GM12878 (cell line): ENCODE measurements around the gene DLG1. TPM values are rescaled to one million over a fixed set of nuclear protein-coding genes. Genes with fewer than 3 reads are reported as not detected.

ENCODE experiments used
- ATAC-seq: fragments of 200-7000 bp; cut with Tn5 transposase; 3 replicates; pipeline ENCODE4 v1.9.1; 2020; ENCODE audit warnings: mild to moderate bottlenecking, moderate library complexity
- BruUV-seq: library from RNA; stranded (reverse); fragments of 400-500 nt; replicated peaks from 2 replicates; lab custom pipeline; 2021; lab: Mats Ljungman, UMichigan
- CTCF ChIA-PET: fragments of 300-600 bp; sonication (Branson Sonifier 250); formaldehyde crosslinking; extraction: SDS; loops from one replicate; lab custom pipeline; 2021; ENCODE audit warnings: inconsistent platforms; lab: Yijun Ruan, JAX
- POLR2A ChIA-PET: fragments of 350-600 bp; formaldehyde crosslinking; extraction: SDS; loops from one replicate; lab custom pipeline; 2021; ENCODE audit warnings: inconsistent platforms; lab: Charles Lee
- RAD21 ChIA-PET: fragments of 300-600 bp; sonication (Branson Sonifier 250); formaldehyde crosslinking; loops from one replicate; lab custom pipeline; 2023; ENCODE audit warnings: antibody characterized with exemption; ENCODE audit not compliant: unreplicated experiment; lab: Charles Lee
- SMC1A ChIA-PET: fragments of 300-600 bp; sonication (Branson Sonifier 250); formaldehyde crosslinking; loops from one replicate; lab custom pipeline; 2023; ENCODE audit not compliant: unreplicated experiment, uncharacterized antibody; lab: Charles Lee
- DNase-seq: peaks from one replicate; pipeline ENCODE4 v3.0.0-alpha.2; 2011; ENCODE audit warnings: low read depth, low spot score
- FAIRE-seq: peaks from 3 replicates; lab custom pipeline; 2011; peaks lifted over from hg19 to GRCh38; lab: Jason Lieb, UNC
- H2AFZ ChIP-seq: 2 replicates; pipeline ENCODE4 v1.6.0; 2011; ENCODE audit warnings: low read depth, low read length, control low read depth; ENCODE audit not compliant: control insufficient read depth
- H3K27ac ChIP-seq: 2 replicates; pipeline ENCODE4 v1.5.1; 2011; ENCODE audit warnings: control low read depth; ENCODE audit not compliant: control insufficient read depth, insufficient read depth
- H3K27me3 ChIP-seq, 2 experiments: replicated peaks in 1 of 2; 2 replicates each; pipeline versions ENCODE4 v1.6.0 to v1.6.1; 2011; ENCODE audit warnings: low read length in 1 of 2; ENCODE audit not compliant: control insufficient read depth in 2 of 2, insufficient read depth in 2 of 2
- H3K36me3 ChIP-seq, 2 experiments: 2 replicates each; pipeline ENCODE4 v1.5.1; 2011; ENCODE audit warnings: low read length in 1 of 2; ENCODE audit not compliant: control insufficient read depth in 2 of 2, insufficient read depth in 2 of 2
- H3K4me1 ChIP-seq: 2 replicates; pipeline ENCODE4 v1.6.1; 2011; ENCODE audit warnings: mild to moderate bottlenecking, low read length, moderate library complexity, mixed read lengths; ENCODE audit not compliant: control insufficient read depth, insufficient read depth
- H3K4me2 ChIP-seq: 2 replicates; pipeline ENCODE4 v1.6.0; 2011; ENCODE audit warnings: control low read depth; ENCODE audit not compliant: control insufficient read depth, insufficient read depth
- H3K4me3 ChIP-seq: fragments of 200-600 bp; sonication (generic); 2 replicates; pipeline ENCODE4 v1.5.1; 2016
- H3K79me2 ChIP-seq: 2 replicates; pipeline ENCODE4 v1.6.0; 2011; ENCODE audit warnings: low read length; ENCODE audit not compliant: control insufficient read depth, insufficient read depth
- H3K9ac ChIP-seq: 2 replicates; pipeline ENCODE4 v1.8.0; 2011; ENCODE audit warnings: low read length, control low read depth, mixed read lengths; ENCODE audit not compliant: control insufficient read depth, insufficient read depth
- H3K9me3 ChIP-seq: replicated peaks from 3 replicates; pipeline ENCODE4 v1.5.1; 2011; ENCODE audit warnings: mild to moderate bottlenecking, low read length; ENCODE audit not compliant: control insufficient read depth, insufficient read depth
- H4K20me1 ChIP-seq: 2 replicates; pipeline ENCODE4 v1.6.0; 2011; ENCODE audit not compliant: control insufficient read depth, insufficient read depth
- BHLHE40 ChIP-seq, 2 experiments: fragments of 450-650 bp in 1 of 2; IDR thresholded peaks; 2 replicates each; pipeline ENCODE4 v1.6.1; 2011 to 2017; ENCODE audit warnings: low read depth in 2 of 2, borderline replicate concordance in 1 of 2, improper control_type of control experiment in 1 of 2, low read length in 1 of 2, mild to moderate bottlenecking in 1 of 2
- BRCA1 ChIP-seq: IDR thresholded peaks from 2 replicates; pipeline ENCODE4 v1.6.1; 2011; ENCODE audit warnings: low read depth, low read length, improper control_type of control experiment
- EED ChIP-seq: sonication (generic); IDR thresholded peaks from 2 replicates; pipeline ENCODE4 v1.6.1; 2016; ENCODE audit warnings: antibody characterized with exemption, low read depth
- GATAD2B ChIP-seq: fragments of 450-650 bp; conservative IDR thresholded peaks from 2 replicates; pipeline ENCODE4 v1.6.1; 2017; ENCODE audit warnings: low read depth, mild to moderate bottlenecking, moderate library complexity
- NR2C1 ChIP-seq: fragments of 450-650 bp; IDR thresholded peaks from 2 replicates; pipeline ENCODE4 v1.6.1; 2017; ENCODE audit warnings: antibody characterized with exemption, mild to moderate bottlenecking, moderate library complexity
- PKNOX1 ChIP-seq: fragments of 450-650 bp; IDR thresholded peaks from 2 replicates; pipeline ENCODE4 v1.6.1; 2016; ENCODE audit warnings: mild to moderate bottlenecking
- RAD21 ChIP-seq: IDR thresholded peaks from 2 replicates; pipeline ENCODE4 v1.6.1; 2011; ENCODE audit warnings: mild to moderate bottlenecking, low read depth, low read length, moderate library complexity; ENCODE audit not compliant: insufficient read depth
- RAD51 ChIP-seq: fragments of 450-650 bp; IDR thresholded peaks from 2 replicates; pipeline ENCODE4 v1.6.1; 2016; ENCODE audit warnings: moderate library complexity, mild to moderate bottlenecking, inconsistent platforms
- REST ChIP-seq: IDR thresholded peaks from 2 replicates; pipeline ENCODE4 v1.6.1; 2012; ENCODE audit warnings: mild to moderate bottlenecking, low read depth, low read length
- SMC3 ChIP-seq: IDR thresholded peaks from 2 replicates; pipeline ENCODE4 v1.6.1; 2011; ENCODE audit warnings: low read length, improper control_type of control experiment, borderline replicate concordance
- SPI1 ChIP-seq: IDR thresholded peaks from 2 replicates; pipeline ENCODE4 v1.6.1; 2011; ENCODE audit warnings: low read depth, mild to moderate bottlenecking, low read length, moderate library complexity, borderline replicate concordance; ENCODE audit not compliant: insufficient read depth
- WRNIP1 ChIP-seq: IDR thresholded peaks from 2 replicates; pipeline ENCODE4 v1.6.1; 2011; ENCODE audit warnings: low read depth, low read length, improper control_type of control experiment, borderline replicate concordance
- YBX1 ChIP-seq: fragments of 450-650 bp; IDR thresholded peaks from 2 replicates; pipeline ENCODE4 v1.6.1; 2016; ENCODE audit warnings: antibody characterized with exemption
- WGBS: methylation state at CpG from one replicate; pipeline ENCODE4 v1.1.6; 2016; ENCODE audit warnings: low lambda C conversion rate; ENCODE audit not compliant: insufficient replicate concordance, insufficient coverage; ENCODE audit errors: missing lambda C conversion rate; 5-methylcytosine and 5-hydroxymethylcytosine counted together
- in situ Hi-C: fragments of 300-500 bp; cut with MboI; formaldehyde crosslinking; loops from 9 replicates; pipeline ENCODE4 v1.14.3; 2018; ENCODE audit warnings: mixed read lengths
- intact Hi-C: fragments of 100-400 bp; cut with micrococcal nuclease; formaldehyde crosslinking; loops from one replicate; pipeline ENCODE4 v1.14.2; 2022; ENCODE audit not compliant: unreplicated experiment
- polyA plus RNA-seq, 11 experiments: library from polyadenylated mRNA; depleted of rRNA in 4 of 11; unstranded in 6 of 11; stranded (reverse) in 5 of 11; fragments of >200 nt; fragmentation: Nextera tagmentation in 4 of 11; fragmentation: Illumina TruSeq in 1 of 11; extraction: Ambion mirVana in 4 of 11; extraction: Trizol in 1 of 11; gene quantifications; 1 replicate in 1 of 11; 2 replicates in 10 of 11; pipeline versions ENCODE4 v1.2.1 to v1.2.3, GENCODE V29; 2011 to 2016; ENCODE audit warnings: inconsistent platforms in 2 of 11, missing spikeins in 2 of 11, low read depth in 1 of 11
- total RNA-seq, 4 experiments: library from RNA; depleted of rRNA in 3 of 4; stranded (reverse); fragments of >200 nt in 3 of 4; fragmentation: Illumina TruSeq in 1 of 4; extraction: Trizol in 1 of 4; gene quantifications; 2 replicates each; pipeline versions ENCODE4 v1.2.1 to v1.2.3, GENCODE V29; 2013 to 2021

DLG1 gene
- total and polyA plus RNA-seq, 10 of the 15 experiments (the other 5 are each of a cell fraction or from before 2014, with no cell fraction given) = 9.2 to 63.1 (median 40.1) TPM

- DNase-seq = no peak
- no peaks in the 10 kb centered on the region for H3K9me3 ChIP-seq
- peaks cover 0 to 2% of the 10 kb centered on the region in 2 experiments; a peak in 2 of 4 replicates for H3K36me3 ChIP-seq
- SMC1A ChIA-PET = interaction anchor here (0.7 to 0.8 kb wide), 2 partner anchors 32 to 169 kb away, joined by 3 read pairs; no protein-coding TSS in a partner anchor
- in situ Hi-C loops (no loop called here), intact Hi-C loops (no loop called here)
- FAIRE-seq = no peak
- H3K27me3 ChIP-seq = no peaks in the 10 kb centered on the region
- RAD21 ChIA-PET = interaction anchor here (0.7 kb wide), 1 partner anchor 86 kb away, joined by 3 read pairs; no protein-coding TSS in a partner anchor
- no peaks in the 10 kb centered on the region for H3K4me1 ChIP-seq
- POLR2A ChIA-PET = interaction anchor here (0.6 kb wide), 1 partner anchor 20 kb away, joined by 4 read pairs; no protein-coding TSS in a partner anchor
- no peak overlapping the region for H3K27ac ChIP-seq
- 56% methylated on average over 3 of the region's 3 CpGs for WGBS
- H4K20me1 ChIP-seq = no peaks in the 10 kb centered on the region
- BruUV-seq = no TSS peak
- no peak overlapping the region for H3K9ac ChIP-seq
- ATAC-seq = no peak
- CTCF ChIA-PET = interaction anchor here (0.8 to 1.9 kb wide), 4 partner anchors 11 to 251 kb away, joined by 3 to 7 read pairs (median 5); partner anchors contain the start of gene MELTF
- no peak overlapping the region for H3K4me2 ChIP-seq
- H2AFZ ChIP-seq = no peak overlapping the region
- no peak overlapping the region for H3K4me3 ChIP-seq
- TF ChIP-seq PKNOX1 = no peak
- 0 out of 2 replicates have a peak, but pooled peaks have one; percentile 10 for TF ChIP-seq RAD51
- peak in 1 of 2 experiments; percentile 26; a peak in 1 of 4 replicates for TF ChIP-seq BHLHE40 (IDR thresholded peaks at IDR 0.05; ENCODE audit: borderline replicate concordance in 1 of 2, low read depth in 2 of 2, low read length in 1 of 2)
- H3K79me2 ChIP-seq = no peaks in the 10 kb centered on the region
These were observed 210.0 kb downstream of the DLG1 start for GRCh38 chr3:197088370-197088769.

DNA sequence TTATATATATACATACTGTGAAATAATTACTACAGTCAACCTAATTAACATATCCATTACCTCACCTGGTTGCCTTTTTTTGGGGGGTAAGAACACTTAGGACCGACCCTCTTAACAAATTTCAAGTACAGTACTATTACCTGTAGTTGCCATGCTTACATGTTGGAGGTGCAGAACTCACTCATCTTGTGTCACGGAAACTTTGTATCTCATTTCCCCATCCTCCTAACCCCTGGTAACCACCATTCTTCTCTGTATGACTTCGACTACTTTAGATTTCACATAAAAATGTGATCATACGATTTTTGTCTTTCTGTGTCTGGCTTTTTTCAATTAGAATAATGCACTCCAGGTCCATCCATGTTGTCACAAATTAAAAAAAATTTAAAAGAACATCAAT lies 213.3 kb downstream of the DLG1 start:
- Histone ChIP-seq H3K9me3 (no peaks in the 10 kb centered on the region), H3K27me3 (no peaks in the 10 kb centered on the region), H3K4me3 (no peak overlapping the region), H3K9ac (no peak overlapping the region), H3K4me1 (no peaks in the 10 kb centered on the region), H3K4me2 (no peak overlapping the region), H2AFZ (no peak overlapping the region), H3K27ac (no peak overlapping the region), H3K36me3 (peaks cover 0 to 5% of the 10 kb centered on the region in 2 experiments; a peak in 2 of 4 replicates), H4K20me1 (no peaks in the 10 kb centered on the region), H3K79me2 (no peaks in the 10 kb centered on the region)
- CTCF ChIA-PET = no interaction called here
- in situ Hi-C loops (no loop called here), intact Hi-C loops (no loop called here)
- ATAC-seq = no peak
- no peak for FAIRE-seq
- 67% methylated on average over 4 of the region's 4 CpGs for WGBS
- POLR2A ChIA-PET = no interaction called here
- SMC1A ChIA-PET = no interaction called here
- RAD21 ChIA-PET = no interaction called here
- no TSS peak for BruUV-seq
- DNase-seq = no peak
- TF ChIP-seq SMC3 (no peak), EED (no peak), YBX1 (no peak), WRNIP1 (no peak), RAD21 (no peak), REST (no peak), SPI1 (no peak), BRCA1 (no peak), NR2C1 (no peak), GATAD2B (no peak)
